Fibroblast of peridontal ligament (primary cell): ENCODE data around the gene GNG7.
"Not testable (repeated sequence)": the region's sequence is repeated elsewhere in the genome, so short reads cannot be mapped to it uniquely, and the experiment has no call there.

Experiments
- DNase-seq: peaks from one replicate; pipeline ENCODE4 v3.0.0-alpha.2; 2010; ENCODE audit errors: extremely low read depth

GNG7 gene

DNA sequence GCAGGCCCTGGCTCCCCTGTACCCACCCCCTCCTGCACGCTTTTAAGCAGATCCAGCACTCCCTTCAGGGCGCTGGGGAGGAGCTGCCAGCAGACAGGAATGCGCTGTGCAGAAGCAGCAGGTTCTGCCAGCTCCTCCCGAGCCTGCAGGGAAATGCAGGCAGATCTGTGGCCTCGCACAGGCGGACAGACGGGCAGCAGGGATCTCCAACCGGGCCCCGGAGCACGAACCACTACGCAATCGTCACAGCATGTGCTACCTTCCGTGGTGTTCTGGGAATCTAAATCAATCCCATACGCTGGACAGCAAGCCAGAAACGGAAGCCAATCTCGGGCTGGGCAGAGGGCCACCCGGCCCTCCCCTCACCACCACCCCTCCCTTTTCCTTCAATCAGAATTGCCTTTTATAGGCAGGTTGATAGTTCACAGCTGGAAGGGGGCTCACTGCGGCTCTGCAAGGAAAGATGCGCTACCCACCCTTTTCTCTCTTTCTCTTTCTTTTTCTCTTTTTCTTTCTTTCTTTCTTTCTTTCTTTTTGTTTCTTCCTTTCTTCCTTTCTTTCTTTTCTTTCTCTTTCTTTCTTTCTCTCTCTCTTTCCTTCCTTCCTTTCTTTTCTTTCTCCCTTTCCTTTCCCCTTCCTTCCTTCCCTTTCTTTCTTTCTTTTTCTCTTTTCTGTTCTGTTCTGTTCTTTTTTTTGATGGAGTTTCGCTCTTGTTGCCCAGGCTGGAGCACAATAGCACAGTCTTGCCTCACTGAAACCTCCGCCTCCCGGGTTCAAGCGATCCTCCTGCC, 99.9 kb downstream of the GNG7 start:
- peak; percentile 98 for DNase-seq

- no peak for DNase-seq
Measured at GRCh38 chr19:2600914-2601870, 101.3 kb downstream of the GNG7 start.

GRCh38 chr19:2594319-2594718, 108.2 kb downstream of the GNG7 start:
- DNase-seq = no peak

GRCh38 chr19:2592824-2593223, 109.7 kb downstream of the GNG7 start:
- DNase-seq = no peak

DNA sequence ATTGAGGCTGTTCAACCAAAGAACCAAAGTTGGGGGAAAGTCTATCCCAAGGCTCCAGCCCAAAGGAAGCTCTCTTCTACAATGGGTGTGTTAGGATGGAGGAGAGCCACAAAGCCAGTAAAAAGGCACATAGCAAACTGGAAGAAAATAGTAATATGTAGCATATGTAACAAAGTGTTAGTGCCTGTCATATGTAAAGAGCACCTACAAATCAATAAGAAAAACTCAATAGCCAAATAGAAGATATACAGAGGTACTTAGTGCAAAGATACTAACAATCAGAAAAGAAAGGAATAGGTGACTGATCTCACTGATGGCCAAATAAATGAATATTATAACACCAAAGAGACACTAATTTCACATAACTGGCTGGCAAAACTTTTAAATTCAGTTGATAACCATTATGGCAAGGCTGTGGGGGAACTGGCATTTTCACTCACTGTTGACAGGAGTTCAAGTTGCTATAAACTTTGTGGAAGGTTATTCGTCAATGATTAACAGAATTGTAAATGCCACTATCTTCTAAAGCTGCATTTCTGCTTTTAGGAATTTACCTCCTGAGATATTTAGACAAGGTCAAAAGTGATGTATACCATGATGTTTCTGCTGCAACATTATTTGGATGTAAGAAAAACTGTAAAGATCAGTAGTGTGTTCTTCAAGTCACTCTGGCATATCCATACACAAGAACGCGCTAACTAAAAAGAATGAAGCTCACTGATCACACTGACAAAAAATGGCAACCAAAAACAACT, 110.8 kb downstream of the GNG7 start:
- DNase-seq = no peak

GRCh38 chr19:2590630-2591399, 111.7 kb downstream of the GNG7 start:
- no peak for DNase-seq

GRCh38 chr19:2589441-2589840, 113.1 kb downstream of the GNG7 start:
- DNase-seq = no peak

- no peak for DNase-seq
Measured at GRCh38 chr19:2588081-2588777, 114.3 kb downstream of the GNG7 start.

DNA sequence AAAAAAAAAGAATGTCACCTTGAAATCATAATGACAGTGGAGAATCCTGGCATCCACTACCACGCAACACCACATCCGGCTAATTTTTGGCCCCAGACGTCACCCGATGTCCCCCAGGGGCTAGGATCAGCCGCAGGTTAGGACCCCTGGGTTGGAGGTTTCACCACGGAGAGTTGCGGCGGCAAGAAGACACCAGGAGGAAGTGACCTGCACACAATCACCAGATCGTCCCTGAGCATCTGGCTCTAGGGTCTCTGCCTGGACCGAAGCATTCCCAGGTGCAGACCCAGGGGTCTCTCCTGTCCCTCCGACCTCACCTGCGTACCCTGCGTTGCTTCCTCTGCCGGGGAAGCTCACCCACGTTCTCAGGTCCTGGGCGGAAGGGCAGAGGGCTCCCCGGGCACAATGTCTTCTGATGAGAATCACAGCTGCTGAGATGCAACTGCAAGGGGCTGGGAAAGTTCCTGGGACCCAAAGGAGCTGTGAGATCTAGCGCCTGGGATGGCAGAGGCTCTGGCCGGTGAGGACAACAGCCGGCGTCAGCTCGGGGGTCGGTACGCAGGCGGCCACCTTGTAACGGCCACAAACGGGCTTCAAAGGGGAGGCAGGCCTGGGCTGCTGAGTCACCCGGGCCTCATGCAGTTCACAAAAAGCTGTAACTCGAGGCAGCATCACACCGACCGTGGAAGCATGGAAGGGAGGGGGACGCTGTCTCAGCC, 115.3 kb downstream of the GNG7 start:
- DNase-seq = no peak

DNA sequence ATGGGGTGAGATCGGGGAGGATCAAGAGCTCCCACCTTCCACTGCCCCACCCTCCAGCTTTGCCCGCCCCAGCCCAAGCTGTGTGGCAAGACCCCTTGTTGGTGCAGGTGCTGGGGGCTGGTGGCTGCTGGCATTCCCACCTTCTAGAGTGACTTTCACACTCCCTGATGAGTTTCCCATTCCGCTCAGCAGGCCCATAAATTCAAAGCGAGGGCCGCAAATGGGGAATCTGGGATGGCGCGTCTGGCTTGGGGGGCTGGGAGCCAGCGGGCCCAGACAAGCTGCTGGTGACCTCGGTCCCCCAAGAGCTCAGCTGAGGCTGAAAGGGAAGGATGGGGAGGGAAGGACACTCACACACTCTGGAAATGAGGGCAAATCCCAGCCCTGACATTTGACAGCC, 116.3 kb downstream of the GNG7 start:
- no peak for DNase-seq

- no peak for DNase-seq
Measured at GRCh38 chr19:2584002-2584401, 118.5 kb downstream of the GNG7 start.

DNA sequence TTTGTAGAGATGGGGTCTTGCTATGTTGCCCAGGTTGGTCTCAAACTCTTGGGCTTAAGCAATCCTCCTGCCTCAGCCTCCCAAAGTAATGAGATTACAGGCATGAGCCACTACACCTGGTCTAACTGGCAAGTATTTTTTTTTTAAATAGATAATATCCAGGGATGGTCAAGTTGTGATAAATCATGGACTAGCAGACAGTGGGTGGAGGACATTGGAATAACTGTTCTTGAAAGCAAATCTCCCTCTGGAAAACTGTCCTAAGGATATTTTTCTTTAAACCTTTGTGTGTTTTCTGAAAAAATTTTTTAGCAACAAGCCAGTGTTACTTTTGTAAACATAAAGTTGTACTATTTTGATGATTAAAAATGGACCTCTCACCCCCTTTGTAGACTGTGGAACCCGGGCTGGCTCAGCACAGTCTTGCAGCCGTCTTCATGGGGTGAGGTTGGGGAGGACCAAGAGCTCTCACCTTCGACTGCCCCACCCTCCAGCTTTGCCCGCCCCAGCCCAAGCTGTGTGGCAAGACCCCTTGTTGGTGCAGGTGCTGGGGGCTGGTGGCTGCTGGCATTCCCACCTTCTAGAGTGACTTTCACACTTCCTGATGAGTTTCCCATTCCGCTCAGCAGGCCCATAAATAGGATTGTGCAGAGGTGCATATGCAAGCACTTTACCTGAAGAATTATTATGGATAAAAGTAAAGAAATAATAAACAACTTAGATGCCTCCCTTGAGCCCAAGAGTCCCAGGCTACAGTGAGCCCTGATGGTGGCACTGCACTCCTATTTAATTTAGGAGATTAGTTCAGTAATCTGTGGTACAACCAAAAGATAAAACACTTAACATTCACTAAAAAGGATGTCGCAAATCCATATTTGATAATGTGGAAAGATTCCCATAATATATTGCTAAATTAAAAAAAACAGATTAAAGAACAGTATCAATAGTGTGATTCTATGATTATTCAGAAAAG, 119.2 kb downstream of the GNG7 start:
- peak; percentile 14 for DNase-seq

- not testable (repeated sequence) for DNase-seq
Measured at GRCh38 chr19:2580396-2580795, 122.1 kb downstream of the GNG7 start.

GRCh38 chr19:2579678-2580280, 122.7 kb downstream of the GNG7 start:
- no peak for DNase-seq

DNA sequence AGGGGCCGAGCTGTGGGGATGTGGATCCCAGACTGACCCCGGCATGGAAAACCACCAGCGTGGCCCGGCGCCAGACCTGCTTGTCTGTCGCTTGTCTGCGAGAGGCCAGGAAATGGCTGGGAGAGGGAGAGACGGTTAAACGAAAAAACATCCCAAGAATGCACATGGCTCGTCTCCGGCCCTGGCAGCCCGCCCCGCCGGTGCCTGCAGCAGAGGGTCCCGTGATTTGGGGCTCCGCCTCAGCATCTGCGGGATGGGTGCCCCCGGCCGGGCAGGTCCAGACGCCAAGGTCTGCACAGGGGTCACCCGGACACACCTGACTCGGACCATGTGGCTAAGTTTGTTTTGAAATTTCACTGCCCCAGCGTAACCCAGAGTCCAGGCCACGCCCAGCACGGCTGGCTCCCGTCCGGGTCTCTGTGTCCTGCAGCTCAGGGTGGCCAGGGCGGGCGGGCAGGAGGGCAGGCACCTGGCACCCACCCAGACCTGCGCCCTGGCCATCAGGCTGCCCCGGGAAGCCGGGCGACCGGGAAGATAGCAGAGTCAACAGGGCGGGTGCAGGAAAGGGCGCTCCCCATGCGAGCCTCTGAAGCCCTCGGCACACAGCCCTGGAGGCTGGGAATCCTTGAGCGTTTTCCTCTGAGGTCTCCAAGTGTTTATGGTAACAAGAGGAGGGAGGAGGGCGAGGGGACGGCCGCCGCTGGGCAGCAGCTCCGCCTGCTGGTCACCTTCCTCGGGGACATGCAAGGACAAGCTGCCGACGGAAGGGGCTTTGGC, 123.4 kb downstream of the GNG7 start:
- DNase-seq = peak; percentile 88

DNA sequence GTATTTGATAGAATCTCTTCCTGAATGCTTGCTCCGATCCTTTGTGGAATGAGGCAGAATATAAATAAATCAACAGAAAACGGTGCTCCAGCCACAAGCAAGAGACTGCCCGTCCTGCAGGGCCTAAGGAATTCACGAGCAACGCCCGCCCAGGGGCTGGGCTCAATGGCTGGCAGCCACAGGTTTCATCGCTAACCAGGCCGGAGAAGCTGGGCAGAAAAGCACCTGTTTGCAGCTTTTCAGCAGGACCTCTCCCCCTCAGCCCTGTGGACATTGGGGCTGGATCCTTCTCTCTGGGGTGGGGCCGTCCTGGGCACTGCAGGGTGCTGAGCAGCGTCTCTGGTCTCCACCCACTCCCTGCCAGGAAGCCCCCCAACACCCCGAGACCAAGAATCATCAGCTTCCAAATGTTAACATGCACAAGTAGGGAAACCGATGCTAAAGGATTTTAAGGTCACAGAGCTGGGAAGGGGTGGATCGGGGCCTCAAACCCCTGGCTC, 124.1 kb downstream of the GNG7 start:
- DNase-seq = peak; percentile 44

- DNase-seq = no peak
Measured at GRCh38 chr19:2577722-2578335, 124.7 kb downstream of the GNG7 start.
